Stimulated activated CD4-positive, alpha-beta T cell treated with anti-CD3 and anti-CD28 coated beads, Interleukin-1b, Interleukin-23, amount 100 ng/mL, for 4 hours (primary cell): ENCODE data around the gene SH3RF1.
"Not testable (repeated sequence)": the region's sequence is repeated elsewhere in the genome, so short reads cannot be mapped to it uniquely, and the experiment has no call there.

Experiments
- DNase-seq, 2 donors: peaks; one replicate each; pipeline ENCODE4 v3.0.0-alpha.2; 2020; ENCODE audit warnings: low read depth in 2 of 2

The SH3RF1 gene

DNA sequence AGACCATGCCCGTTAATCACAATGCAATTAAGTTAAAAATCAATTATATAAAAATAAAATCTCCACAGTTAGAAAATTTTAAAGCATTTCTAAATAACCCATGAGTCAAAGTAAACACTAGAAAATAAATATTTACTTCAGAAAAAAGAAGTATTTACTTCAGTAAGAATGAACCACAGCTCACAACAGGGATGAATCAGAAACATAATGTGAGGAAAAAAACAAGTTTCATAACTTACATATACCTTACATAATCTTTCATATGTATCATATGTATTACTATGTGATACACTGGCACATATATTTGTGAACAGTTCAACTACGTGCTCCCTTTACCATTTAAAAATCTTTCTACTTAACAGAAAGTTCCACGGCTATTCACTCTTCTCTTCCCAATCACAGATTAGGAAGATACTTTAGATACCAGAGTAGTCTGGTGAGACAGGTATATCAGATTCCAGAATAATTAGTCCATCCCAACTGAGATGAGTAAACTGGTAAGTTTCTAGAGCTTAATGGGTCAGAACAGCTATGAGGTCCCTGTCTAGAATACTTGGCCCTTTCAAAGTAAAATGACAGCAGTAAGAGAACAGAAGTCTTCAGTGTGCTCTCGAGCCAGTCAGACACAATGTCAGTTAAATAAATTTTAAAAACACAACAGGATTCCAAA, 70.3 kb downstream of the SH3RF1 start:
- DNase-seq, result no peak

DNA sequence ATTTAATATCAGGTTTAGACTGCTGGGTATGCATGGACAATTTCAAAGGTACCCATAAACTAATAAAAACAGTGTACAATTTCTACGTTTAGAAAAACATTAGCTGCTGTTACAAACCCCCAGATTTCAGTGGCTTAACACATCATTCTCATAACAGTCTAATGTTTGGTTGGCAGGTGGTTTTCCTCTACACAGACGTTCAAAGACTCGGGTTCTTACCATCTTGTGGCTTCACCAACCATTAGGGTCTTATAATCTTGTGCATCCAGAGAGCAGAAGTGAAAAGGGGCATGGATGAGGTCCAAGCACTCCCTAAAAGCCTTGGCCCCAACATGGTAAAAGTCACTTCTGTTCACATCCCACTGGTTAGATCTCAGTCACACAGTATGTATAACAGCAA, 71.6 kb downstream of the SH3RF1 start:
- DNase-seq, result no peak

DNA sequence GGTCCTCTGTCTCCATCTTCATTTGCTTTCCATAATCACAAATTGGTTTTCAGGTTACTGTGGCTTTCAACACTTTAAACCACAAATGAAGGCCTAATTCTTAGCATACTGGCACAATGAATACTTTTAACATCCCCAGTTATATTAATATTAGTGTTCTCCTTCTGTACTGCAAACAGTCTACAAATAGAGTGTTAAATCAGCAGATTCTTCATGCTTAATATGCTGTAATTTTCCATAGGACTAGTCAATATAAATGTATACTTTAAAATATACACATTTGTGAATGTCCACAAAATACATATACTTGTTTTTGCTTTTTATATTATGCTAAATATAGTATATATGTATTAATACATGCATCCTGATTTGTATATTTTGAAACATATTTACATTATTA, 72.6 kb downstream of the SH3RF1 start:
- DNase-seq, result no peak

DNA sequence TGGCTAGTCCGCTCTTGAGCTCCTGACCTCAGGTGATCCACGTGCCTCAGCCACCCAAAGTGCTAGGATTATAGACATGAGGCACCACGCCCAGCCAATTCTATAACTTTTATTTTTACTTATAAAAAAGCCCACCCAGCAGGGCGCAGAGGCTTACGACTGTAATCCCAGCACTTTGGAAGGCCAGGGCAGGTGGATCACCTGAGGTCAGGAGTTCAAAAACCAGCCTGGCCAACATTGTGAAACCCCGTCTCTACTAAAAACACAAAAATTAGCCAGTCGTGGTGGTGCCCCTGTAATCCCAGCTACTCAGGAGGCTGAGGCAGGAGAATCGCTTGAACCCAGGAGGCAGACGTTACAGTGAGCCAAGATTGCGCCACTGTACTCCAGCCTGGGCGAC, 73.5 kb downstream of the SH3RF1 start:
- not testable (repeated sequence) for DNase-seq

DNA sequence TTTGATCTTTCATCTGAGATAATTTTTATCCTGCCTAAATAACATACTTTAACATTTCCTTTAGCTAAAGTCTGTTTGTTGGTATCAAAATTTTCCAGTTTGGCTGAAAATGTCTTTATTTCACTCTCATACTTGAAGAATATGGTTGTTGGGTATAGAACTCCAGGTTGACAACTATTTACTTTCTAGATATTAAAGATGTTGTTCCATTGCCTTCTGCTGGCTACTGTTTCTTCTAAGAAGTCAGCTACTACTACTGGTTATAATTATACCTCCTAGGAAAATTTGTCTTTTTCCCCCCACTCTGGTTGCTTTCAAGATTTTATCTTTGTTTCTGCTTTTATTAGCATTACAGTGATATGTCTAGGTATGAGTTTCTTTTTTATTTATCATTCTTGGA, 75.7 kb downstream of the SH3RF1 start:
- DNase-seq, result no peak

DNA sequence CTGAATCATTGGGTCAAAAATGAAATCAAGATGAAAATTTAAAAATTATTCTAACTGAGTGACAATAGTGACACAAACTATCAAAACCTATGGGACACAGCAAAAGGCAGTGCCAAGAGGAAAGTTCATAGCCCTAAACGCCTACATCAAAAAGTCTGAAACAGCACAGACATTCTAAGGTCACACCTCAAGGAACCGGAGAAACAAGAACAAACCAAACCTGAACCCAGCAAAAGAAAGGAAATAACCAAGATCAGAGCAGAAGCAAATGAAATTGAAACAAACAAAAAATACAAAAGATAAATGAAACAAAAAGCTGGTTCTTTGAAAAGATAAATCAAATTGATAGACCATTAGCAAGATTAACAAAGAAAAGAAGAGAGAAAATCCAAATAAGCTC, 80.8 kb downstream of the SH3RF1 start:
- DNase-seq, result not testable (repeated sequence)

DNA sequence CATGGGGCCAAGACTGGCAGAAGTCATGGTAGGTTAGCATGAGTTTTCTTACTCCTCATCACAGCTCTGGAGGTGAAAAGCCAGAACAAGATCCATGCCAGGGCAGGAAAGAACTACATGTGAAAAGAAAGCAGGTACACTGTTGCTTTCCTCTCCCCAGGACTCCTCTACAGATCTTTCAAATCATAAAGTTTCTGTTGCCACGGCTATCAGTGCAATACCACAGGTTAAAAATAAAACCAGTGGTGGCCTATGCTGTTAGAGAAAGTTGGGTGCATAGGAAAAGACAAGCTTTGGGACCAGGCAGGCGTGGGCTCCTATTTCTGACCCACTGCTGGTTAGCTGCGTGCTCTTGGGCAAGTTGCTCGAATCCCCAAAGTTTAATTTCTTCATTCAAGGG, 81.4 kb downstream of the SH3RF1 start:
- no peak for DNase-seq

DNA sequence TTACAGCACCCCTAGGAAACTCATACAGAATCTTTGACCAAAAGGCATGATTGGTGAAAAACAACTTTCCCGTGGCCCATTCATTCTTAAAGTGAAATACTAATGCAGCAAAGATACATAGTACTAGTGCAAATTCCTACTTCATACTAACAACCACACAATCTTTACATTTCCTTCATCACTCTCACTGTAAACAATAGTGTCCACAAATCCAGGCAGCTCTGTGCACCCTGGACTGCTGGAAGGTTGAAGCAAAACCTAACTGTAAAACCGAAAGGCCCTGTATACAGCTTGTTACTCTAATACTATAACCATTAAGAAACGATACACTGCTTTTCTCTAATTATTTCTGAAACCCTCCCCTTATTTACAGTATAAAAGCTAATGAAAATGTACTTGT, 82.6 kb downstream of the SH3RF1 start:
- no peak for DNase-seq

DNA sequence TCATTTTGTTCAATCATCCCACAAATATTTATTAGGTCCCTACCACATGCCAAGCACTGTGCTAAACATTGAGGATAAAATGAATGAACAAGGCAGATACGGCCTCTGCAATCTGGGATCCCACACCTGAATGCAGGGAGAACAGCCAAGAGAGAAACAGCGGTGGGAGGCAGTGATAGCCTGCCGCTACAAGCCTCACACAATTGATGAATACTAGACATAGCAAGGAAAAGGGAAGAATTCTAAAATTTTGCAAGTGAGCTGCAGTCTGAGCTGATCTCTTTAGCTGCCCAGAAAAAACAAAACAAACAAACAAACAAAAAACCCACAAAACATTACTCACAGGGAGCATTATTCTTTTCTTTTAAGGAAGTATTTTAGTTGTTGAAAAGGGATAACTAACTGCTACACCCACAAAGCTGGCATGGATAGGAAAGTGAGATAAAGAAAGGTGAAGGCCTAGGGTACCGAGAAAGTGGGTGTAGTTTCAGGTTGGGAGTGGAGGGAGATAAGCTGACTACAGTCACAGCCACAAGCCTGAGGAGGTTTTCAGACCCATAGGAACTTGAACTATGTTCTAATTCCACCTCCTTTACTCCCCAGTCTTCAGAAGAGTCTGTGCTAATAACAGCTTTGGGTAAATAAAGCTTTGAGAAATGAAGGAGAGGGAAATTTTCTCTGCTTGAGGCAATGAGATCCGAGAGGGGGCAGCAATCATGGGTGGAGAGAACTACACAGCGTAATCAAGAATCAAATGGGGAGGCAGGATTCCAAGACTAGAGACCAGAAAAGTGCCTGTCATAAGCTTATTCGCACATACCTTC, 85.4 kb downstream of the SH3RF1 start:
- DNase-seq, result no peak

DNA sequence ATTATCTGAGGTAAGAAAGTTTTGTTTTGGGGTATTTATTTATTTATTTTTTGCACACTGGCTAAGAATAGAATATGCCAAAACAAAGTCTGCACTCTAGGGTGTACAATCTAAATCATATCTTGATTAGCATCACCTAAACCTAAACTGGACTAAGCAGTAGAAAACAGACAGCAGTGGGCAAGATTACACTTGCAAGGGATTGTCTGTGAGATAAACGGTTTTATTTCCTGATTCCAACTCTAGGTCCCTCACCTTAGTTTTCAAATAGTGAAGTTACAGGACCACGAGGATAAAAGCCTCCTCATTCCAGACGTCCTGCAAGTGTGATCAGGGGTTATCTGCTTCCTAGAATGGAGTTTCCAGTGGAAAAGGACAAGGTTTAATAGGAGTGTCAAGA, 86.1 kb downstream of the SH3RF1 start:
- DNase-seq, result no peak

DNA sequence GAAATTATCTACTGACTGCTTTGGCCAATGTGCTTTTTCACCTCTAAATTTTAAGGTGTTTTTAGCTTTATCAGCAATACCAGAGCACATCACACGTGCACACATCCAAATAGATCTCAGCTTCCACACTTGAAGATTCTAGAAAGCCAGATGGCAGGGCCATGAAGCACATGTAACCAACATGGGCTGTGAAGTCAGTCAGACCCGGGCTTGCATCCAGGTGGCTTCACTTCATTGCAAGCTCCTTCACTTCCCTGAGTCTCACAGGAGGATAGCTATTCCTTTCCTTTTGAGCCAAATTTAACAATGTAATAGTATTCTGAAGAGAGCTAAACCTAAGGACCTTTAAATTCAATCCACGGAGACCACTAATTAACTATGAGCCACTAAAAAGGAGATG, 86.5 kb downstream of the SH3RF1 start:
- DNase-seq, result no peak

DNA sequence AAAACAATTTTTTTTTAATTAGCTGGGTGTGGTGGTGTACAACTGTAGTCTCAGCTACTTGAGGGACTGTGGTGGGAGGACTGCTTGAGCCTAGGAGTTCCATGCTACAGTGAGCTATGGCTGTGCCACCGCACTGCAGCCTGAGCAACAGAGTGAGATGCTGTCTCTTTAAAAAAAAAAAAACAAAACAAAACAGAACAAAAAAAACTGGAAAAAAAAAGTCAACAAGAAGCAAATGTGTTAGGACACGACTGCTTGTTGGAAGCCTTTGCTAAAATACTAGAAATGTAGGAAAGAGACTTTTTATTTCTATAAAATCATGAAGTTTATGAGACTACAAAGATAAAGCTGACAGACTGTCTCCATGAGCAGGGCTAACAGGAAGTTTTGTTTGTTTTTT, 87.2 kb downstream of the SH3RF1 start:
- DNase-seq, result no peak

DNA sequence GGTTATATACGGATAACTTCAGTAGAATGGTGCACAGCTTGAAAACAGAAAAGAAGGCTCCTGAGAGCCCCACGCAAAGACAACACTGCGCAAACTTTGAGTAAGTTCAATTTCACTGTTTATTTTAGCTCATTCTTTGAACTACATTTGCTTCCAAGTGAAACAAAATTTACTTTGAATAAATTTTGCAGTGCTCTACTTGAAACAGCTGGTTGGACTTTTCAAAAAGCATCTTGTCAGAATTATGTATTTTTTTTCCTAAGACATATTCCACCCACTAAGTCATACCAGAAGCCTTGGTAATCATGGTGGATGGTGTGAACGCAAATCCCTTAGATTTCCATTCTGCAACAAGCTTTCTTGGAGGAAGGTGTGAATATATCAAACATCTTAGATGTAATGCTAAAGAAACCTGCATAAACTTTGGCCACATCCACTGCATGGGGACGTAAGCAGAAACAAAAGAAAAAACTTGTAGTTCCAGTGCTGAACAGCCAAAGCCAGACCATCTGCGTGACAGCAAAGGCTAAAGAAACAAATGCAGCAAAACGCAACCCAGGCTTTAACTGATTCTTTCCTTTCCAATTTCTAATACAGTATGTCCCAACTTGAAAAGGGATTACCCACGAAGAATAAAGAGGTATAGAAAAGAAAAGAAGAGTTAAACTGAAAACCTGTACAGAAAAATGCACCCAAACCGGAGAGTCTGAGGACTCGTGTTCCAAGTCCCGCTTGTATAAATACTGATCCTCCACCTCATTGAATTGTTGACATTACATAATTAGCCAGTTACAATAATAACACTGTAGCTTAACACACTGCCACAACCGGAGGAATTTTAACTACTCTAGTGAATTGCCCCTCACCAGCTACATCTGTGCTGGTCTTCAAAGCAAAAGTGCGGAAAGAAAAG, 90.9 kb downstream of the SH3RF1 start:
- DNase-seq, result no peak

DNA sequence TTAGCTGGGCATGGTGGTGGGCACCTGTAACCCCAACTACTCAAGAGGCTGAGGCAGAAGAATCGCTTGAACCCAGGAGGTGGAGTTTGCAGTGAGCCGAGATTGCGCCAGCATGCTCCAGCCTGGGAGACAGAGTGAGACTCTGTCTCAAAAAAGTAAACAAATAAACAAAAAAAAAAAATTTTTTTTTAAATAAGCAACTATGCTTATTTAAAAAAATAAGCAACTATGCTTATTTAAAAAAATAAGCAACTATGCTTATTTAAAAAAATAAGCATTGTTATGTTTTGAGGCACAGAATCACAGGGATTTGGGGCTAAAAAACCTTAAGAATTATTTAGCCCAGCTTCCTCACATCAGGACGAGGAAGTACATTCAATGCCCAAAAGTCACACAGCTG, 92.7 kb downstream of the SH3RF1 start:
- not testable (repeated sequence) for DNase-seq

DNA sequence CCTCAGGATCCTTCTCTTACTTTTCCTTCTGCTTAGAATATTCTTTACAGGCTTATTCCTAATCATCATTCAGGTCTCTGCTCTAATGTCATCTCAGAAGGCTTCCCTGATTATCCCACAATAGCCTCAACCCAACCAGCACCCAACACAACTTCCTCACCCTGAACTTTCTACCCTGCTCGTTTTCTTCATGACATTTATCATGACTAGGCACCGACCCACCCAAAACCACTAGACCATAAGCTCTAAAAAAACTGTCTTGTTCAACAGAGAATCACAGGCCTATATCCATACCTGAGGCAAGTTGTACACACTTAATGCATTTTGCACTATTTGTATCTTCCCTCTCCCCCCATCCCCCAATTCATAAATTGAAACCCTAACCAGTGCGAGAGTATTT, 95.3 kb downstream of the SH3RF1 start:
- DNase-seq, result no peak

DNA sequence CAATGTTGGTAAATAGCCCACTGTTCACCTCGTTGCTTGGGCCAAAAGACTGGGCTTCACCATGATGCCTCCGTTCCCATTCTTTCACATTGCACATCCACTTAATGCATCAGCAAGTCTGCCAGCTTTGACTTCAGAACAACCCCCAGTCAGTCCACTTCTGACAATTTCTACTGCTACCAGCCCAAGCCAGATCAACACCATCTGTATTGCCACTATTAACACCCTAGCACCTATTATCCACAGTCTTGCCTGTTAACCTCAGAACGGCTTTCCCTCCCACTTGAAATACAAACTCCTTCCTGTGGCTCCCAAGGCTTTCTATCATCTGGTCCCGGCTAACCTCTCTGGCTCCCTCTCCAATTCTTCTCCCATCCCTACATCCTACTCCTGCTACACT, 95.7 kb downstream of the SH3RF1 start:
- no peak for DNase-seq

DNA sequence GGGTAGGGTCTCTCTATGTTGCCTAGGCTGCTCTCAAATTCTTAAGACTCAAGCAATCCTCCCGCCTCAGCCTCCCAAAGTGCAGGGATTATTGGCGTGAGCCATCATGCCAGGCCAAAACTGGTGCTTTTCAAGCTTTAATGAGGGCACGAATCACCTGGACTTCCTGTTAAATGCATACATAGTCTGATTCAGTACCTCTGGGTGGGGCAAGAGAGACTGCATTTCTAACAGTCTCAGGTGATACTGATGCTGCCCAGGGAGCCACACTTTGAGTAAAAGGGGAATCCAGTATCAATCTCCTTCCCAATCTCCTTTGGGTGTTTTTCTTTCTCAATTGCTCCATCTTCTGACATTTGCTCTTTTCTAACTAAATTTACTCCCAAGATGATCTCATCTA, 96.5 kb downstream of the SH3RF1 start:
- DNase-seq, result no peak

DNA sequence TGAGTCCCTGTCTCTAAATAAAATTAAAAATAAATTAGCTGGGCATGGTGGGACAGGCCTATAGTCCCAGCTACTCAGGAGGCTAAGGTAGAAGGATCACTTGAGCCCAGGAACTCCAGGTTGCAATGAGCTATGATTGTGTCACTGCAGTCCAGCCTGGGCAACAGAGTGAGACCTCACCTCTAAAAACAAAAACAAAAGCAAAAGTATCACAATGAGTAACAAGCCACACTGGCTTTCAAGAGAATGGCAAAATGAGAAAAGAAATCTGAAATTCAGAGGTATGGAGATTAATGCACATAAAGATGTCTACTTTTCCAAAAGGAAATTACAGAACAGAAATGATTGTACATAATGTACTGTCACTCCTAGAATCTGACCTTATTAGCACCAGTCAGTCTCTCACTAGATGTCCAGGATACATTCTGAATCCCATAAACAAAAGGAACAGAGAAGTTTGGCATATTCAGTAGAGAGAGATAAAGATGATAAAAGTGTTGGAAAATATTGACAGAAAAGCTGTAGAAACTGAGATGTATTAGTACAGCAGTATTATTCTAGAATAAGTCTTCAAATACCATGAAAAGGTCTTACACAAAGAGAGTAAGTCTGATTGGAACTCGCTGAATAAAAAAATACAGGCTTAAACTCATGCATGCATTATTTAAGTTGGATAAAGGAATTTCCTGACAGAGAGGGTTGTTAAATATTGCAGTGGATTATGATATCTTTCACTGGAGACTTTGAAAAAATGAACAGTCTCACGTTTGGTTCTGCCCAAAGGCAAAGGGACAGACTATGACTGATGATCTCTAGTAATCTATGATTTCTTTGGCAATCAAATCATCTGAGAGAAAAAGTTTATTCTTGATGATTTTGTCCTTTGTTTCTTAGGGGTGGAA, 102.5 kb downstream of the SH3RF1 start:
- DNase-seq, result no peak

DNA sequence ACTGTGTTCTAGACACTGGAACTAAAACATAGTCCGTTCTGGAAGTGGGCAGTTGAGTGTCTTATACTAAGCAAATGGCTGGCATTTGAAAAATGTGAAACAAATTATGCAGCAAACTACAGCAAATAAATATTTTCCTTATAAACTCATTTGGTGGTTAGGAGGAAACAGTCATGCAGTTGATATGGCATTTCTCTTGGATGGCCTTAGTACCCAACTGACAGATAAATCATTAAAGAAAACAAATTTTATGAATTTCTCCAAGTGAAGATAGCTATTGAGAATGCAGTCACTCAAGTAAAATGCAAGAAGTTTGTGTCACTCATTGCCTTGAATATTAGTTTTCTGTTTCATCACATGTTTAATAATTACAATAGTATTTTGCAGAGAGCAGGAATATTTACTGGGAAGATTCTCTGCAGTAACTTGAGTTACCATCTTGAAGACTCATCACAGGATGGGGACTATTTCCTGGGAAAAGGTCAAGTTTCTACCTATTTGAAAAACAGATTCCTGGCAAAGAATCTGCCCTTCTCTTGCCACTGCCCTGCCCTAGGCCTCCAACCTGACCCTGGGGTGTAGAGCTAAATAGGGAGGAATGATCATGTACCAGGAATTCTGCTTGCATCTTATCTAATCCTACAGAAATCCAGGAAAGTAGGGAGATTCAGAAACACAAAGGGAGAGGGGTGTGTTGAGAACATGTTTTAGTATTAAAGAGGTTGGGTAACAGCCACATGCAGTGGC, 105.9 kb downstream of the SH3RF1 start:
- DNase-seq, result no peak

DNA sequence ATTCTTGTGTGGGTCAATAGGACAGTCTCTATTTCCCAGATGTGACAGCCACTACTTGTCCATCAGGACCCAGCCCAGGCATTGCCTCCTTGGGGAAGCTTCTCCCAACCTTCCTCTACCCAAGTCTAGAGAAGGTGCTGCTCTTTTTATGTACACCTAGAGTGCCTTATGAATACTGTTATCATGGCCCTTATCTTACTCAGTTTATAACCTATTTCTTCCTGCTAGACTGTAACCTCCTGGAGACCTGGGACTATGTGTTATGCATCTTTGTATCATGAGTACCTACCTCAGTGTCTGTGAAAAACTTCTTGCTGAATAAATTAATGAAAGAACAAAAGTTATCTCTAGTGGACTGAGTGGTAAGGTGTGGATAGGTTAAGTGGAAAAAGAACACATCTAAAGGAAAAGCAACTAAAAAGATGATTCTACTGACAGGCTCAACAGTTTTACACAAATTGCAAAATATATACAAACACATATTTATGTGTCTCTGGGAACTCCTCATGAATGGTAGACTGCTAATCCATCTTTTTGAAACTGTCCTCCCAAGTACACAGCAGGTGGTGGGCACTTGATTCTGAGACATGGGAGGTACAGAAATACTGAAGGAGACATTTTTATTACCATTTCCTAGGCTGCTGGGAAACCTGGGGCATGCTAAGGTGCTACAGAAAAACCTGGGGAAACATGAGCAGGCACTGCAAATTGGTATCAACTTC, 106.6 kb downstream of the SH3RF1 start:
- no peak for DNase-seq
